WTC11 (cell line): Measurements from ENCODE around the gene FBXO31.

Source experiments
- CREM ChIP-seq: sonication (generic); formaldehyde crosslinking; IDR thresholded peaks from 2 replicates; pipeline ENCODE4 v1.8.1; 2022; ENCODE audit warnings: mild to moderate bottlenecking, missing genetic modification reagents, moderate library complexity
- FOXP1 ChIP-seq: sonication (generic); formaldehyde crosslinking; IDR thresholded peaks from 2 replicates; pipeline ENCODE4 v1.8.0; 2022; ENCODE audit warnings: missing genetic modification reagents, mild to moderate bottlenecking, moderate library complexity, borderline replicate concordance
- TF ChIP-seq, protein P1 (sequence below): fragments of 200-600 bp; IDR thresholded peaks from 2 replicates; pipeline ENCODE4 v1.8.0; 2022; ENCODE audit warnings: antibody characterized with exemption

DNA sequence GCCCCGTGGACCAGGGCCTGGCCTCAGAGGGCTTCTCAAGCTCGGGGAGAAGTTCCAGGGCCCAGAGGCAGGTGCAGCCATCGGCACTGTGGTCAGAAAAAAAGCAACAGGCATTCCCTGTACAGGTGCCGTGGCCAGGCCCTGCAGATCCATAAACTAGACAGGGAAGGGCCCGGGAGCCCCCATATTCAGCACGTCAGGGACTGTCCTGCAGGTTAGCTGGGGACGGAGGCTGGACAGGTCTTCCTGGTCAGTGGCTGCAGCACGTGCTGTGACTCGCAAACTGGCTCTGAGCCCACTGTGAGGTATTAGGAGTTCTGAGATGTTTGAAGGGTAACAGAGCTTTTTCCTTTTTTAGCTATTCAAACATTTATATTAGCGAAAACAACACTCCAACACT is 51.4 kb downstream of the FBXO31 start:
- TF ChIP-seq, protein P1, sequence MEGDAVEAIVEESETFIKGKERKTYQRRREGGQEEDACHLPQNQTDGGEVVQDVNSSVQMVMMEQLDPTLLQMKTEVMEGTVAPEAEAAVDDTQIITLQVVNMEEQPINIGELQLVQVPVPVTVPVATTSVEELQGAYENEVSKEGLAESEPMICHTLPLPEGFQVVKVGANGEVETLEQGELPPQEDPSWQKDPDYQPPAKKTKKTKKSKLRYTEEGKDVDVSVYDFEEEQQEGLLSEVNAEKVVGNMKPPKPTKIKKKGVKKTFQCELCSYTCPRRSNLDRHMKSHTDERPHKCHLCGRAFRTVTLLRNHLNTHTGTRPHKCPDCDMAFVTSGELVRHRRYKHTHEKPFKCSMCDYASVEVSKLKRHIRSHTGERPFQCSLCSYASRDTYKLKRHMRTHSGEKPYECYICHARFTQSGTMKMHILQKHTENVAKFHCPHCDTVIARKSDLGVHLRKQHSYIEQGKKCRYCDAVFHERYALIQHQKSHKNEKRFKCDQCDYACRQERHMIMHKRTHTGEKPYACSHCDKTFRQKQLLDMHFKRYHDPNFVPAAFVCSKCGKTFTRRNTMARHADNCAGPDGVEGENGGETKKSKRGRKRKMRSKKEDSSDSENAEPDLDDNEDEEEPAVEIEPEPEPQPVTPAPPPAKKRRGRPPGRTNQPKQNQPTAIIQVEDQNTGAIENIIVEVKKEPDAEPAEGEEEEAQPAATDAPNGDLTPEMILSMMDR, result no peak
- no peak for TF ChIP-seq FOXP1 (CRISPR knock-in tag)
- TF ChIP-seq CREM, result no peak
